SH-SY5Y (cell line): ENCODE results near the gene SIRT7.

Experiments used
- GATA2 ChIP-seq: IDR thresholded peaks from 2 replicates; pipeline ENCODE4 v1.6.1; 2011; ENCODE audit warnings: mild to moderate bottlenecking, low read depth, low read length
- GATA3 ChIP-seq: IDR thresholded peaks from 2 replicates; pipeline ENCODE4 v1.6.1; 2011; ENCODE audit warnings: low read depth, mild to moderate bottlenecking, low read length, moderate library complexity

SIRT7 gene

GRCh38 chr17:81866440-81867169 lies 51.4 kb downstream of the SIRT7 start:
- TF ChIP-seq GATA2 (no peak), GATA3 (no peak)

GRCh38 chr17:81865733-81866439 lies 52.1 kb downstream of the SIRT7 start:
- no peak for TF ChIP-seq GATA3
- TF ChIP-seq GATA2, result no peak

GRCh38 chr17:81865358-81865732 lies 52.6 kb downstream of the SIRT7 start:
- TF ChIP-seq GATA2 (no peak), GATA3 (no peak)

- TF ChIP-seq GATA2 (no peak), GATA3 (no peak)
Measured at GRCh38 chr17:81863833-81864768, 53.9 kb downstream of the SIRT7 start.

GRCh38 chr17:81863123-81863675 lies 54.8 kb downstream of the SIRT7 start:
- TF ChIP-seq GATA2, result no peak
- no peak for TF ChIP-seq GATA3
